Muscle of arm (tissue), 14 donors: ENCODE results near the gene PRH2. TPM values are rescaled to one million over a fixed set of nuclear protein-coding genes. Genes with fewer than 3 reads are reported as not detected.

Experiments
- DNase-seq: peaks from one replicate; pipeline ENCODE4 v3.0.0-alpha.2; 2013
- long read RNA-seq, 11 donors: transcript quantifications; one replicate each; lab custom pipeline, GENCODE V29; 2026
- polyA plus RNA-seq, 12 donors: library from polyadenylated mRNA; unstranded; fragments of 120-200 nt; gene quantifications; one replicate each; pipeline ENCODE4 v1.2.1, GENCODE V29; 2013; ENCODE audit not compliant: insufficient read length in 12 of 12

The PRH2 gene
- under 1 TPM in 3 of 12 donors, not detected in 9; 0.26 to 0.45 (median 0.37) TPM for polyA plus RNA-seq
- long read RNA-seq, donor 1 = 0 reads
- long read RNA-seq, donor 2 = 0 reads
- long read RNA-seq, donor 3 = 0 reads
- long read RNA-seq, donor 4 = 0 reads
- long read RNA-seq, donor 5 = 0 reads
- long read RNA-seq, donor 6 = 0 reads
- long read RNA-seq, donor 7 = 0 reads
- long read RNA-seq, donor 8 = 0 reads
- long read RNA-seq, donor 9 = 0 reads
- long read RNA-seq, donor 10 = 0 reads
- long read RNA-seq, donor 11 = 0 reads

DNA sequence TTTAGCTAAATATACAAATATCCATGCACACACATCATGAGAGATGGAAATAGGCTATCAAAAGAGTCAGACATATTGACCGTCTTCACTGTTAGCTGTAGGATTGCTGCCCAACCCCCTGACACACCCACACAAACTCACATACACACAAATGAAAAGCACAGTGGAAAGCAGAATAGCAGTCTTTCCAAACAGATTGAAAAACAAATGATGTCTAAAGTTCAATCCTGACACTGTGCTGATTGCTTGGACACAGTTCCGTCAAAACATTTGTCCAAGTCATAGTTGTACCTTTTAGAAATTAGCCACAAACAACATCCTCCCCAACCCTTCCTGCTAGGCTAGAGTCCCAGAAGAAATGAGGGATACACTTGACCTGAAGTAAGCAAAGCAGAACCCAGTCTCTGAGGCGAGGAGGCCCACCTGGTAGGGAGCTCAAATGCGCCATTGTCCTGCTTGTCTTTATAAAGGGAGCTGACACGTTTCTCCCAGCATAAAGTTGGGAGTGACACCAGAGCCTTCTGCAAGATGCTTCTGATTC is at the start of gene PRH2:
TSS of gene PRH2 (plus strand) at position 491 of the 541 bp plus-strand sequence. CDS start at position 529, 38 bp downstream.
- no peak for DNase-seq

- no peak for DNase-seq
Measured at GRCh38 chr12:10884086-10884725, 44.8 kb upstream of the PRH2 start, which contains the start of gene PRH1. Gene PRH1, minus strand, starts transcription at chr12:10884255. Its CDS starts 38 bp downstream, at chr12:10884217.

GRCh38 chr12:10889226-10889625 is 39.8 kb upstream of the PRH2 start:
- DNase-seq = no peak

- no peak for DNase-seq
Measured at GRCh38 chr12:10891937-10892336, 37.1 kb upstream of the PRH2 start.

DNA sequence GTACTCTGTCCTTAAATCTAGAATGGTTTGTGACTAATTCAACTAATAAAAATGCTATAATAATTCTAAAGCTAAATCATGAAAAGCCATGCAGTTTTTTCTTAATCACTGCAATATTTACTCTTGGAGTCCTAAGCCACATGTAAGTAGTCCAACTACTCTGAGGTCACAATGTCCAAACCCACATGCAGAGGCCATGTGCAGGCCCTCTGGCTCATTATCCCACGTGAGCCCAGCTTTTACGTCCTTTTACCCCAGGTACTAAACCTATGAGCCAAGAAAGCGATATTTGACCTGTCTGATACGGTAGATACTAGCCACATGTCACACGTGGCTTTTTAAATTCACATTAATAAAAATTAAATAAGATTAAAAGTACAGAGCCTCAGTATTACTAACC is 32.2 kb upstream of the PRH2 start:
- DNase-seq = no peak

DNA sequence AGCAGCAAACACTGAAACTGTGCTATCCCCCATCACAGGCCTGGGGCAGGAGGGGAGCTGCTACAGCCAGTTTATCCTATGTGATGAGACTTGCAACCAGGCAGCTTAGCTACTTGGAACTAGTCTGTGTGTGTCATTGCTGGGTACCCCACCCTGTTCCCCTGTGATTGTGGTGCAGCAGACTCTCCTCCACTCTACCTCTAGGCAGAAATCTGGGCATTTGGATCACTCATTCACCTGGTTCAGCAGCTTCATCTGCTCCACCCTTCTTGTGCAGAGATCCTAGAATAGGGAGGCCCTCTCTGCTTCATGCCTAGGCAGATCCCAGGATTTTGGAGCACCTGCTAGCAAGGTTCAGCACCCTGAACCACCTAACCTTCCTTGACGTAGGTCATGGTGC is 28.5 kb upstream of the PRH2 start:
- DNase-seq = no peak

GRCh38 chr12:10900972-10901371 is 28.1 kb upstream of the PRH2 start:
- DNase-seq = no peak

- DNase-seq = no peak
Measured at GRCh38 chr12:10901427-10901826, 27.6 kb upstream of the PRH2 start.

DNA sequence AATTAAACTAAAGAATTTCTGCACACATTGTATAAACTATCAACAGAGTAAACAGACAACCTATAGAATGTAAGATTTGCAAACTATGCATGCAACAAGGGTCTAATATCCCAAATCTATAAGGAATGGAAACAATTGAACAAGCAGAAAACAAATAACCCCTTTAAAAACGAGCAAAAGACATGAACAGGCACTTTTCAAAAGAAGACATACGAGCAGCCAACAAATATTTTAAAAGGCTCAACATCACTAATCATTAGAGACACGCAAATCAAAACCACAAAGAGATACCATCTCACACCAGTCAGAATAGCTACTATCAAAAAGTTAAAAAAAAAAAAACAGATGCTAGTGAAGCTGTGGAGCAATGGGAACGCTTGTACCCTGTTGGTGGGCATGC is 24.4 kb upstream of the PRH2 start:
- DNase-seq = no peak

GRCh38 chr12:10909462-10909861 is 19.6 kb upstream of the PRH2 start, which contains the start of gene TAS2R13:
Gene TAS2R13, minus strand, starts transcription at chr12:10909562. Its CDS starts 264 bp downstream, at chr12:10909298.
- no peak for DNase-seq

DNA sequence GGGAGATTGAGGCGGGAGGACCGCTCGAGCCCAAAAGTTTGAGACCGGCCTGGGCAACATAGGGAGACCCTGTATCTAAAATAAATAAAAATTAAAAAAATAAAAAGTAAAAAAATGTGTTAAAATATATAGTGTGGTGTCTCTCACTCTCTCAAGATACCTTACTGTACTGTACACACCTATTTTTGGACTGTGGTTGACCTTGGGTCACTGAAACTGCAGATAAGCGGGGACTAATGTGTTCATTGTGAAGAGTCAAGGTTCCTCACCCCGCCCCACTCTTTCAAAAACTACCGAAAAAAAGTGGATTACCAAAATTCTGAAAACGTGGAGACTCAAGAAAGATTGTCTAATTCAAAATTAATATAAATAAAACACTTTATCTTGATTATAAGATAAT is 18.7 kb upstream of the PRH2 start:
- no peak for DNase-seq

DNA sequence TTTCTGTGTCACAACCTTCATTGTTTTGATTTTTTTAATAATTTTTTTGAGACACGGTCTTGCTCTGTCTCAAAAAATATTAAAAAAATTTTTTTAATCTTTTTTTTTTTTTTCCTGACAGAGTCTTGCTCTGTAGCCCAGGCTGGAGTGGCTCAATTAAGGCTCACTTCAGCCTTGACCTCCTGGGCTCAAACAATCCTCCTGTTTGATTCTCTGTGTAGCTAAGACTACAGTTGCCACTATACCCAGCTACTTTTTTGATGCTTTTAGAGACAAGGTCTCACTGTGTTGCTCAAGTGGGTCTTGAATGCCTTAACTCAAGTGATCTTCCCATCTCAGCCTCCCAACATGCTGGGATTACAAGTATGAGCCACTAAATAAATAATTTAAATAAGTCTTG is 9.2 kb upstream of the PRH2 start:
- no peak for DNase-seq

GRCh38 chr12:10926269-10926668 is 2.8 kb upstream of the PRH2 start:
- no peak for DNase-seq

DNA sequence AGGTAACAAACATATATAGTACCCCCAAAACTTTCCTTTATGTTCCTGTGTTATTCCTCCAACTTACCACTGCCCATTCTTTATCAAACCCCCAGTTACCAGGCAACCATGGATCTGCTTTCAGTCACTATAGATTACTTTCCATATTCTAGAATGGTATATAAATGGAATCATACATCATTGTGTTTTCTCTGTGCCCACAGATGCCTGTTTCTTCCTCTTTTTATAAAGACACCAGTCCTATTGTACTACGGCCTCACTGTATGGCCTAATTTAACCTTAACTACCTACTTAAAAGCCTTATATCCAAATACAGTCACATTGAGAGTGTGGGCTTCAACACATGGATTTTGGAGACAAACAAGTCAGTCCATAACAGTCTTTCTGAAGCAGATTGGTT is 7.5 kb downstream of the PRH2 start:
- DNase-seq = no peak

- DNase-seq = no peak
Measured at GRCh38 chr12:10939163-10939562, 10.1 kb downstream of the PRH2 start, which contains the start of gene TAS2R14. Gene TAS2R14, minus strand, starts transcription at chr12:10939263. Its CDS starts 56 bp downstream, at chr12:10939207.

DNA sequence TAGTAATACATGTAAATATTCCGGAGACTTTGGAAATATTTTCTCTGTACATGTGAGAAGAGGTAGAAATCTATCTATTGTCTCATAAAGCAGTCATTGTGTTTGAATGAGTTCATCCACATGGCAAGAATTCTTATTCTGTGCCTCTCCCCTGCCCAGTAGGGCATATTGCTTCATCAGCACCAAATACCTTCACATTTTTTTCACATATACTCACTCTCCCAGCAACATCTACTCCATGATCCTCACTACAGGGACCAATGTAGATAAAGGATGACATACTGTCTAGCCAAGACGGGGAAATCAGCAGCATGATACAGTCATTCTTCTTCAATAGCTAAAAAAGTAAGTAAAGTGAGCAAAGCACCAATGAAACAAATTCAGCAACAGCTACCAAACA is 11.4 kb downstream of the PRH2 start:
- DNase-seq = no peak

- no peak for DNase-seq
Measured at GRCh38 chr12:10941369-10941768, 12.3 kb downstream of the PRH2 start.

GRCh38 chr12:10941916-10942607 is 13.0 kb downstream of the PRH2 start:
- DNase-seq = no peak

- no peak for DNase-seq
Measured at GRCh38 chr12:10943167-10943566, 14.1 kb downstream of the PRH2 start.

GRCh38 chr12:10952645-10953044 is 23.6 kb downstream of the PRH2 start:
- no peak for DNase-seq

DNA sequence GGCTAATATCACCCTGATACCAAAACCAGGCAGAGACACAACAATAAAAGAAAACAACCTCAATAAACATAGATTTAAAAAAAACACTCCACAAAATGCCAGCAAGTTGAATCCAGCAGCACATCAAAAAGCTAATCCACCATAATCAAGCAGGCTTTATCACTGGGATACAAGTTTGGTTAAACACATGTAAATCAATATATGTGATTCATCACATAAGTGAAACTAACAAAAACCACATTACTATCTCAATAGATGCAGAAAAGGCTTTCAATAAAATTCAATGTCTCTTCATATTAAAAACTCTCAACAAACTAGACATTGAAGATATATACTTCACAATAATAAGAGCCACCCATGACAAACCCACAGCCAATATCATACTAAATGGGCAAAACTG is 27.0 kb downstream of the PRH2 start:
- DNase-seq = no peak

DNA sequence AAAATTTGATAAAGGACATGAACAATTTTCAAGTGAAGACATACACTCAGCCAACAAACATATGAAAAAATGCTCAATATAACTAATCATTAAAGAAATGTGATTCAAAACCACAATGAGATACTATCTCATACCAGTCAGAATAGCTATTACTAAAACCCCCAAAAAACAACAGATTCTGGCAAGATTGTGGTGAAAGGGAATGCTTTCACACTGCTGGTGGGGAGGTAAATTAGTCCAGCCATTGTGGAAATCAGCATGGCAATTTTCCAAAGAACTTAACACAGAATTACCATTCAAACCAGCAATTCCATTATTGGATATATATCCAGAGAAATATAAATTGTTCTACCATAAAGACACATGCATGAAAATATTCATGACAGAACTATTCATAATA is 28.7 kb downstream of the PRH2 start:
- no peak for DNase-seq

GRCh38 chr12:10959804-10960203 is 30.8 kb downstream of the PRH2 start:
- no peak for DNase-seq
